ENCODE measurements around the gene PDE5A.
A peak's percentile ranks its signal among the peaks of the same experiment; 100 is the strongest.

Gene PDE5A

GRCh38 chr4:119672086-119672485 lies 43.5 kb upstream of the PDE5A start:
- no peak overlapping the region for H3K4me2 ChIP-seq (ENCODE audit: low read length, poor library complexity, severe bottlenecking)
- no peaks in the 10 kb centered on the region for H3K79me1 ChIP-seq (replicated peaks; ENCODE audit: low read length, poor library complexity, severe bottlenecking)
- H3K36me3 ChIP-seq (ENCODE audit: control insufficient read depth in 1 of 2, insufficient read depth in 2 of 2, low read depth in 1 of 2, low read length in 2 of 2) = no peaks in the 10 kb centered on the region
- H3K4me3 ChIP-seq (ENCODE audit: insufficient read depth in 1 of 2, low read depth in 1 of 2, low read length in 2 of 2) = no peak overlapping the region
- H2AK5ac ChIP-seq (ENCODE audit: low read length, severe bottlenecking) = no peak overlapping the region
- 96% methylated on average over 2 of the region's 2 CpGs for WGBS
- H2BK120ac ChIP-seq (ENCODE audit: low read depth, low read length) = no peak overlapping the region
- no peak overlapping the region for H3K23ac ChIP-seq (ENCODE audit: low read length in 2 of 2)
- H2BK5ac ChIP-seq (ENCODE audit: low read depth, low read length, poor library complexity, severe bottlenecking) = no peak overlapping the region
- no peak overlapping the region for H3K4ac ChIP-seq (ENCODE audit: low read depth in 1 of 2, low read length in 2 of 2)
- DNase-seq = no peak
- no peak overlapping the region for H2BK12ac ChIP-seq (ENCODE audit: low read length in 2 of 2)
- H3K14ac ChIP-seq (ENCODE audit: low read length in 2 of 2) = no peak overlapping the region
- H3K18ac ChIP-seq (ENCODE audit: low read depth in 1 of 2, low read length in 2 of 2) = no peak overlapping the region
- H4K91ac ChIP-seq (ENCODE audit: low read length) = no peak overlapping the region
- no peak overlapping the region for H2AFZ ChIP-seq (ENCODE audit: low read depth, low read length)
- H4K8ac ChIP-seq (ENCODE audit: low read length) = no peak overlapping the region
- H3K27me3 ChIP-seq (ENCODE audit: control insufficient read depth in 1 of 2, insufficient read depth in 1 of 2, low read length in 2 of 2) = no peaks in the 10 kb centered on the region
- H2BK15ac ChIP-seq (ENCODE audit: low read depth, poor library complexity, severe bottlenecking) = no peak overlapping the region
- H3K4me1 ChIP-seq (ENCODE audit: control insufficient read depth, insufficient read depth, low read depth, low read length) = no peaks in the 10 kb centered on the region
- H3K9ac ChIP-seq (ENCODE audit: low read length) = no peak overlapping the region
- H3K27ac ChIP-seq (ENCODE audit: low read length, poor library complexity, severe bottlenecking) = no peak overlapping the region
- H3K9me3 ChIP-seq (ENCODE audit: control insufficient read depth, low read length) = no peaks in the 10 kb centered on the region

DNA sequence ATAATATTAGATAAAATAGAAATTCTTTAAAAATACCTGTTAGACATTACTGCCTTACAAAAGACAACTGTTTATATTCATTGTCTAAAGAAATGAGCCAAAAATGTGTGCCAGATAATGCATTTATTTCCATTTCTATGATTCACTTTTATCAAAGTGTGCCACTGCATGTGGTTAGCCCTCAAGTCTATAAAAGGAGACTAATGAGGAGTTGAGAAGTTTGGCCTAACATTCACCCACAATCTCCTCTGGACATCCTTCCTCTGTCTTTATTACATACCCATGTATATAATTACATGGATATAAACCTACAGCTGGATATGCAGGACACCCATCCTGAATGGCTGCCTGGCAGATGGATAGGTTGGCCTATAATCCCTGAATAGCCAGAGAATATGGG lies 42.6 kb upstream of the PDE5A start:
- Histone ChIP-seq H3K9ac (ENCODE audit: low read length) (no peak overlapping the region), H3K4me1 (ENCODE audit: control insufficient read depth, insufficient read depth, low read depth, low read length) (no peaks in the 10 kb centered on the region), H3K14ac (ENCODE audit: low read length in 2 of 2) (no peak overlapping the region), H4K8ac (ENCODE audit: low read length) (no peak overlapping the region), H3K4me2 (ENCODE audit: low read length, poor library complexity, severe bottlenecking) (no peak overlapping the region), H3K4ac (ENCODE audit: low read depth in 1 of 2, low read length in 2 of 2) (peak overlapping the region in 1 of 2 experiments; percentile 32), H2BK15ac (ENCODE audit: low read depth, poor library complexity, severe bottlenecking) (no peak overlapping the region), H3K23ac (ENCODE audit: low read length in 2 of 2) (no peak overlapping the region), H3K18ac (ENCODE audit: low read depth in 1 of 2, low read length in 2 of 2) (no peak overlapping the region), H2BK12ac (ENCODE audit: low read length in 2 of 2) (no peak overlapping the region), H3K27ac (ENCODE audit: low read length, poor library complexity, severe bottlenecking) (no peak overlapping the region), H3K36me3 (ENCODE audit: control insufficient read depth in 1 of 2, insufficient read depth in 2 of 2, low read depth in 1 of 2, low read length in 2 of 2) (no peaks in the 10 kb centered on the region), H3K4me3 (ENCODE audit: insufficient read depth in 1 of 2, low read depth in 1 of 2, low read length in 2 of 2) (no peak overlapping the region), H3K27me3 (ENCODE audit: control insufficient read depth in 1 of 2, insufficient read depth in 1 of 2, low read length in 2 of 2) (no peaks in the 10 kb centered on the region), H2BK5ac (ENCODE audit: low read depth, low read length, poor library complexity, severe bottlenecking) (no peak overlapping the region), H3K79me1 (replicated peaks; ENCODE audit: low read length, poor library complexity, severe bottlenecking) (no peaks in the 10 kb centered on the region), H3K9me3 (ENCODE audit: control insufficient read depth, low read length) (no peaks in the 10 kb centered on the region), H2AK5ac (ENCODE audit: low read length, severe bottlenecking) (no peak overlapping the region), H2BK120ac (ENCODE audit: low read depth, low read length) (no peak overlapping the region), H4K91ac (ENCODE audit: low read length) (no peak overlapping the region), H2AFZ (ENCODE audit: low read depth, low read length) (no peak overlapping the region)
- no peak for DNase-seq

DNA sequence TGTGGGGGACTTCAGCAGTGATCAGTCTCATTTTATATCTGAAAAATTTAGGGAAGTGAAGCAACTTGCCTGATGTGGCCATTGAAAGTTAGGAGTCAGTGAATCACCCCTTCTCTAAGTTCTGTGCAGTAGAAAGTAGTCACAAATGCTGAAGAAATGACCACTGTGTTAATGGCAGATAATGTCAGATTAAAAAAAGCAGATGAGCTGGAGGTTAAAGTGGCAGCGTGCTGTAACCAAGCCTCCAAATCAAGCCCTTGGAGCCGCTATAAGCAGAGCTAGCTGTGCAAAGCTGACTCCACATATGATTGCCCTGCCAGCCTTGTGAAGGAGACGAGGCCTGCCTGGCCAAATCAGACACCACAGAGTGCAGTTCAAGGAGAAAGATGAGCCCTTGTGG lies 39.2 kb upstream of the PDE5A start:
- no peak overlapping the region for H3K27ac ChIP-seq (ENCODE audit: low read length, poor library complexity, severe bottlenecking)
- peak overlapping the region; percentile 82 to 86 for H3K18ac ChIP-seq (ENCODE audit: low read depth in 1 of 2, low read length in 2 of 2)
- H3K4ac ChIP-seq (ENCODE audit: low read depth in 1 of 2, low read length in 2 of 2) = peak overlapping the region in 1 of 2 experiments; percentile 47
- H3K27me3 ChIP-seq (ENCODE audit: control insufficient read depth in 1 of 2, insufficient read depth in 1 of 2, low read length in 2 of 2) = no peaks in the 10 kb centered on the region
- no peak overlapping the region for H3K14ac ChIP-seq (ENCODE audit: low read length in 2 of 2)
- no peak overlapping the region for H2BK15ac ChIP-seq (ENCODE audit: low read depth, poor library complexity, severe bottlenecking)
- no peaks in the 10 kb centered on the region for H3K9me3 ChIP-seq (ENCODE audit: control insufficient read depth, low read length)
- H3K4me1 ChIP-seq (ENCODE audit: control insufficient read depth, insufficient read depth, low read depth, low read length) = no peaks in the 10 kb centered on the region
- H3K36me3 ChIP-seq (ENCODE audit: control insufficient read depth in 1 of 2, insufficient read depth in 2 of 2, low read depth in 1 of 2, low read length in 2 of 2) = no peaks in the 10 kb centered on the region
- no peak overlapping the region for H3K4me2 ChIP-seq (ENCODE audit: low read length, poor library complexity, severe bottlenecking)
- no peak overlapping the region for H2AK5ac ChIP-seq (ENCODE audit: low read length, severe bottlenecking)
- H3K79me1 ChIP-seq (replicated peaks; ENCODE audit: low read length, poor library complexity, severe bottlenecking) = no peaks in the 10 kb centered on the region
- peak overlapping the region in 1 of 2 experiments; percentile 59 for H3K23ac ChIP-seq (ENCODE audit: low read length in 2 of 2)
- peak overlapping the region; percentile 95 to 97 for H2BK12ac ChIP-seq (ENCODE audit: low read length in 2 of 2)
- H2BK120ac ChIP-seq (ENCODE audit: low read depth, low read length) = no peak overlapping the region
- WGBS = 98% methylated on average over 3 of the region's 3 CpGs
- no peak for DNase-seq
- H2BK5ac ChIP-seq (ENCODE audit: low read depth, low read length, poor library complexity, severe bottlenecking) = no peak overlapping the region
- H4K91ac ChIP-seq (ENCODE audit: low read length) = peak overlapping the region; percentile 81
- peak overlapping the region; percentile 61 for H2AFZ ChIP-seq (ENCODE audit: low read depth, low read length)
- peak overlapping the region; percentile 97 for H4K8ac ChIP-seq (ENCODE audit: low read length)
- no peak overlapping the region for H3K4me3 ChIP-seq (ENCODE audit: insufficient read depth in 1 of 2, low read depth in 1 of 2, low read length in 2 of 2)
- H3K9ac ChIP-seq (ENCODE audit: low read length) = no peak overlapping the region

DNA sequence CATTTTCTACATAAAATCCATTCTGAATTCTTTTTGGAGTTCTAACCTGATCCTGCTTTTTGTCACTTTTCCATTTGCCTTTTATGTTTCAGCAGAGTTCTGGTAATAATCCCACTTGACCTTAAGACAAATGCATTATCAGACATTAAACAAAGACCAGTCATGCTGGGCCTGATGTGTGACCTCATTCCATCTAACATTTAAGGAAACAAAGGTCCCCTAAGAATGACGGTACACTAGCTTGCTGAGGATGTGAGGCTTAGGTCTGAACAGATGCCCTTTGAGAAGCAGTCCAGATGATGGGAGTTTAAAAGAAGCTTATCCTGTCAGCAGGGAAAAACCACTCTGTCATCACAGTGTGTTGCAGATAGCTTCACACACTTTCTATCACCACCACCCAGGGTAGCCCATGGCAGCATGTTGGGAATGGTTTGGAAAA lies 38.1 kb upstream of the PDE5A start:
- no peaks in the 10 kb centered on the region for H3K9me3 ChIP-seq (ENCODE audit: control insufficient read depth, low read length)
- no peak overlapping the region for H3K27ac ChIP-seq (ENCODE audit: low read length, poor library complexity, severe bottlenecking)
- H2AFZ ChIP-seq (ENCODE audit: low read depth, low read length) = no peak overlapping the region
- no peak overlapping the region for H4K8ac ChIP-seq (ENCODE audit: low read length)
- no peak overlapping the region for H2BK120ac ChIP-seq (ENCODE audit: low read depth, low read length)
- H3K27me3 ChIP-seq (ENCODE audit: control insufficient read depth in 1 of 2, insufficient read depth in 1 of 2, low read length in 2 of 2) = no peaks in the 10 kb centered on the region
- H2BK15ac ChIP-seq (ENCODE audit: low read depth, poor library complexity, severe bottlenecking) = no peak overlapping the region
- no peak overlapping the region for H3K14ac ChIP-seq (ENCODE audit: low read length in 2 of 2)
- no peak overlapping the region for H2AK5ac ChIP-seq (ENCODE audit: low read length, severe bottlenecking)
- no peaks in the 10 kb centered on the region for H3K79me1 ChIP-seq (replicated peaks; ENCODE audit: low read length, poor library complexity, severe bottlenecking)
- H3K4me2 ChIP-seq (ENCODE audit: low read length, poor library complexity, severe bottlenecking) = no peak overlapping the region
- H3K23ac ChIP-seq (ENCODE audit: low read length in 2 of 2) = no peak overlapping the region
- no peak overlapping the region for H4K91ac ChIP-seq (ENCODE audit: low read length)
- no peak overlapping the region for H3K9ac ChIP-seq (ENCODE audit: low read length)
- H3K4ac ChIP-seq (ENCODE audit: low read depth in 1 of 2, low read length in 2 of 2) = peak overlapping the region in 1 of 2 experiments; percentile 24
- DNase-seq = peak; percentile 75
- no peaks in the 10 kb centered on the region for H3K36me3 ChIP-seq (ENCODE audit: control insufficient read depth in 1 of 2, insufficient read depth in 2 of 2, low read depth in 1 of 2, low read length in 2 of 2)
- no peak overlapping the region for H2BK5ac ChIP-seq (ENCODE audit: low read depth, low read length, poor library complexity, severe bottlenecking)
- H3K4me1 ChIP-seq (ENCODE audit: control insufficient read depth, insufficient read depth, low read depth, low read length) = no peaks in the 10 kb centered on the region
- WGBS = no CpG with 5 or more reads among the region's 1 CpG
- no peak overlapping the region for H3K18ac ChIP-seq (ENCODE audit: low read depth in 1 of 2, low read length in 2 of 2)
- no peak overlapping the region for H3K4me3 ChIP-seq (ENCODE audit: insufficient read depth in 1 of 2, low read depth in 1 of 2, low read length in 2 of 2)
- peak overlapping the region in 1 of 2 experiments; percentile 38 for H2BK12ac ChIP-seq (ENCODE audit: low read length in 2 of 2)
